Measurements from ENCODE around the gene TFEB. TPM values are rescaled to one million over a fixed set of nuclear protein-coding genes. Genes with fewer than 3 reads are reported as not detected.

TFEB gene
- total RNA-seq, 1 donor from 2014 or later: 35.5 TPM

- no peak for ATAC-seq
- no peak for DNase-seq (ENCODE audit: low spot score)
- intact Hi-C loops (cut with DNase I): no loop called here
Measured at GRCh38 chr6:41741625-41742490, 6.5 kb upstream of the TFEB start.

GRCh38 chr6:41740366-41741162 is 5.2 kb upstream of the TFEB start:
- DNase-seq (ENCODE audit: low spot score): no peak
- intact Hi-C loops (cut with DNase I): no loop called here
- no peak for ATAC-seq

GRCh38 chr6:41739041-41739440 is 3.6 kb upstream of the TFEB start:
- DNase-seq (ENCODE audit: low spot score) (no peak), ATAC-seq (no peak)
- intact Hi-C loops (cut with DNase I): no loop called here

GRCh38 chr6:41737591-41738130 is 2.3 kb upstream of the TFEB start:
- no peak for ATAC-seq
- DNase-seq (ENCODE audit: low spot score): no peak
- intact Hi-C loops (cut with DNase I): no loop called here

GRCh38 chr6:41736800-41737555 is 1.6 kb upstream of the TFEB start:
- intact Hi-C loops (cut with DNase I): no loop called here
- ATAC-seq: no peak
- DNase-seq (ENCODE audit: low spot score): no peak

GRCh38 chr6:41736186-41736733 is 852 bp upstream of the TFEB start:
- intact Hi-C loops (cut with DNase I): no loop called here
- DNase-seq (ENCODE audit: low spot score) (no peak), ATAC-seq (no peak)

- ATAC-seq (peak; percentile 86), DNase-seq (ENCODE audit: low spot score) (peak; percentile 93)
- intact Hi-C loops (cut with DNase I): loop anchor here (5.0 kb wide), 1 partner anchor 48 kb away; no protein-coding TSS in a partner anchor
Measured at GRCh38 chr6:41734666-41735426, 562 bp downstream of the TFEB start.

GRCh38 chr6:41733707-41734665 is 1.4 kb downstream of the TFEB start:
- DNase-seq (ENCODE audit: low spot score) (peak; percentile 85), ATAC-seq (peak; percentile 76)
- intact Hi-C loops (cut with DNase I): loop anchor here (5.0 kb wide), 1 partner anchor 47 kb away; no protein-coding TSS in a partner anchor

GRCh38 chr6:41733360-41733706 is 2.1 kb downstream of the TFEB start:
- ATAC-seq: no peak

GRCh38 chr6:41732591-41733359 is 2.6 kb downstream of the TFEB start:
- ATAC-seq (no peak), DNase-seq (ENCODE audit: low spot score) (no peak)
- intact Hi-C loops (cut with DNase I): loop anchor here (5.0 kb wide), 1 partner anchor 45 kb away; no protein-coding TSS in a partner anchor

More at GRCh38 chr6:41733360-41733706, 2.1 kb downstream of the TFEB start:
- intact Hi-C loops (cut with DNase I): loop anchor here (5.0 kb wide), 1 partner anchor 46 kb away; no protein-coding TSS in a partner anchor
- no peak for DNase-seq (ENCODE audit: low spot score)

- no peak for ATAC-seq
- no peak for DNase-seq (ENCODE audit: low spot score)
- intact Hi-C loops (cut with DNase I): loop anchor here (5.0 kb wide), 1 partner anchor 45 kb away; no protein-coding TSS in a partner anchor
Measured at GRCh38 chr6:41732149-41732548, 3.3 kb downstream of the TFEB start.

GRCh38 chr6:41731561-41732086 is 3.8 kb downstream of the TFEB start:
- no peak for DNase-seq (ENCODE audit: low spot score)
- ATAC-seq: no peak
- intact Hi-C loops (cut with DNase I): loop anchor here (5.0 kb wide), 1 partner anchor 44 kb away; no protein-coding TSS in a partner anchor

GRCh38 chr6:41730531-41731436 is 4.6 kb downstream of the TFEB start:
- intact Hi-C loops (cut with DNase I): loop anchor here (5.0 kb wide), 1 partner anchor 43 kb away; no protein-coding TSS in a partner anchor
- ATAC-seq (no peak), DNase-seq (ENCODE audit: low spot score) (no peak)

GRCh38 chr6:41729624-41730023 is 5.8 kb downstream of the TFEB start:
- ATAC-seq (no peak), DNase-seq (ENCODE audit: low spot score) (no peak)
- intact Hi-C loops (cut with DNase I): loop anchor here (5.0 kb wide), 1 partner anchor 42 kb away; no protein-coding TSS in a partner anchor

GRCh38 chr6:41728954-41729353 is 6.5 kb downstream of the TFEB start:
- intact Hi-C loops (cut with DNase I): no loop called here
- ATAC-seq: no peak
- DNase-seq (ENCODE audit: low spot score): no peak
